Liver (tissue), 9 donors: ENCODE results near the gene INPP4B. TPM values are rescaled to one million over a fixed set of nuclear protein-coding genes. Genes with fewer than 3 reads are reported as not detected.

Source experiments
- DNase-seq: peaks from one replicate; pipeline ENCODE4 v3.0.0-alpha.2; 2017; ENCODE audit warnings: low spot score
- H3K27ac ChIP-seq, 2 donors: one replicate each; pipeline ENCODE4 v1.7.0; 2013; ENCODE audit warnings: inconsistent platforms in 2 of 2, low read length in 2 of 2, control low read depth in 1 of 2, low read depth in 1 of 2, mild to moderate bottlenecking in 1 of 2
- H3K27me3 ChIP-seq, 4 donors: one replicate each; pipeline versions ENCODE4 v1.6.1 to v1.7.0; 2013; ENCODE audit warnings: low read length in 3 of 4, inconsistent platforms in 1 of 4, mild to moderate bottlenecking in 1 of 4, moderate library complexity in 1 of 4; ENCODE audit not compliant: control insufficient read depth in 4 of 4, insufficient read depth in 4 of 4
- H3K36me3 ChIP-seq, 4 donors: one replicate each; pipeline versions ENCODE4 v1.6.1 to v1.7.0; 2013; ENCODE audit warnings: low read length in 3 of 4, mild to moderate bottlenecking in 3 of 4, low read depth in 1 of 4, moderate library complexity in 1 of 4; ENCODE audit not compliant: control insufficient read depth in 4 of 4, insufficient read depth in 3 of 4
- H3K4me1 ChIP-seq, 4 donors: one replicate each; pipeline versions ENCODE4 v1.6.1 to v1.7.0; 2013; ENCODE audit warnings: low read length in 3 of 4, mild to moderate bottlenecking in 3 of 4, moderate library complexity in 1 of 4; ENCODE audit not compliant: control insufficient read depth in 4 of 4, insufficient read depth in 4 of 4
- H3K4me3 ChIP-seq, 3 donors: one replicate each; pipeline versions ENCODE4 v1.6.1 to v1.7.0; 2013; ENCODE audit warnings: low read length in 3 of 3, control low read depth in 1 of 3, low read depth in 1 of 3, mild to moderate bottlenecking in 1 of 3
- H3K9ac ChIP-seq, 2 donors: one replicate each; pipeline ENCODE4 v1.7.0; 2013; ENCODE audit warnings: low read length in 2 of 2, mild to moderate bottlenecking in 2 of 2, moderate library complexity in 2 of 2, control low read depth in 1 of 2, low read depth in 1 of 2
- H3K9me3 ChIP-seq, 4 donors: one replicate each; pipeline versions ENCODE4 v1.6.1 to v1.7.0; 2013; ENCODE audit warnings: low read length in 3 of 4; ENCODE audit not compliant: control insufficient read depth in 4 of 4
- EGR1 ChIP-seq, 2 donors: IDR thresholded peaks; 2 replicates each; pipeline ENCODE4 v1.6.1; 2016 to 2018; ENCODE audit warnings: antibody characterized with exemption in 2 of 2, low read depth in 2 of 2
- FOXA1 ChIP-seq: IDR thresholded peaks from 2 replicates; pipeline ENCODE4 v1.6.1; 2016; ENCODE audit warnings: antibody characterized with exemption
- FOXA2 ChIP-seq: IDR thresholded peaks from 2 replicates; pipeline ENCODE4 v1.6.1; 2016; ENCODE audit warnings: antibody characterized with exemption
- HNF4G ChIP-seq: IDR thresholded peaks from 2 replicates; pipeline ENCODE4 v1.6.1; 2016; ENCODE audit warnings: antibody characterized with exemption
- JUND ChIP-seq, 2 donors: IDR thresholded peaks; 2 replicates each; pipeline ENCODE4 v1.6.1; 2016; ENCODE audit warnings: antibody characterized with exemption in 2 of 2
- NR2F2 ChIP-seq: IDR thresholded peaks from 2 replicates; pipeline ENCODE4 v1.6.1; 2016; ENCODE audit warnings: antibody characterized with exemption
- RAD21 ChIP-seq, 2 donors: IDR thresholded peaks; 2 replicates each; pipeline ENCODE4 v1.6.1; 2016; ENCODE audit warnings: antibody characterized with exemption in 2 of 2, mild to moderate bottlenecking in 2 of 2
- RXRA ChIP-seq, 2 donors: IDR thresholded peaks; 2 replicates each; pipeline ENCODE4 v1.6.1; 2017 to 2018; ENCODE audit warnings: antibody characterized with exemption in 2 of 2, mild to moderate bottlenecking in 1 of 2
- TAF1 ChIP-seq: conservative IDR thresholded peaks from 2 replicates; pipeline ENCODE4 v1.6.1; 2016; ENCODE audit warnings: antibody characterized with exemption, mild to moderate bottlenecking
- YY1 ChIP-seq: IDR thresholded peaks from 2 replicates; pipeline ENCODE4 v1.6.1; 2016; ENCODE audit warnings: antibody characterized with exemption, mild to moderate bottlenecking
- WGBS: extraction: QIAGEN DNeasy Blood & Tissue Kit; methylation state at CpG from one replicate; pipeline ENCODE4 v1.1.7; 2013; 5-methylcytosine and 5-hydroxymethylcytosine counted together
- polyA plus RNA-seq, 2 donors: library from polyadenylated mRNA; stranded (reverse) in 1 of 2; unstranded in 1 of 2; fragments of 200-250 nt in 1 of 2; fragments of >200 nt in 1 of 2; fragmentation: Nextera tagmentation in 1 of 2; extraction: Ambion mirVana in 1 of 2; gene quantifications; one replicate each; pipeline versions ENCODE4 v1.2.1 to v1.2.3, GENCODE V29; 2013 to 2015
- total RNA-seq, 2 donors: library from RNA; depleted of rRNA; stranded (reverse); fragments of >200 nt; gene quantifications; one replicate each; pipeline ENCODE4 v1.2.3, GENCODE V29; 2014
- TF ChIP-seq, protein P1 (sequence below): IDR thresholded peaks from 2 replicates; pipeline ENCODE4 v1.6.1; 2016; ENCODE audit warnings: antibody characterized with exemption, mild to moderate bottlenecking
- TF ChIP-seq, protein P2 (sequence below): IDR thresholded peaks from 2 replicates; pipeline ENCODE4 v1.6.1; 2016; ENCODE audit warnings: antibody characterized with exemption
- TF ChIP-seq, protein P3 (sequence below): IDR thresholded peaks from 2 replicates; pipeline ENCODE4 v1.6.1; 2016; ENCODE audit warnings: antibody characterized with exemption
- TF ChIP-seq, protein P4 (sequence below): fragments of 150-350 bp; IDR thresholded peaks from 2 replicates; pipeline ENCODE4 v1.5.1; 2017; ENCODE audit warnings: improper control_type of control experiment, low read depth, low read length; ENCODE audit not compliant: missing input control
- donor health status: healthy.
- donor health status: healthy.
- donor health status: healthy.
- donor health status: healthy.
- donor health status: healthy.

INPP4B gene
- total and polyA plus RNA-seq, 4 donors, result 0.43 to 2.8 (median 1.6) TPM

DNA sequence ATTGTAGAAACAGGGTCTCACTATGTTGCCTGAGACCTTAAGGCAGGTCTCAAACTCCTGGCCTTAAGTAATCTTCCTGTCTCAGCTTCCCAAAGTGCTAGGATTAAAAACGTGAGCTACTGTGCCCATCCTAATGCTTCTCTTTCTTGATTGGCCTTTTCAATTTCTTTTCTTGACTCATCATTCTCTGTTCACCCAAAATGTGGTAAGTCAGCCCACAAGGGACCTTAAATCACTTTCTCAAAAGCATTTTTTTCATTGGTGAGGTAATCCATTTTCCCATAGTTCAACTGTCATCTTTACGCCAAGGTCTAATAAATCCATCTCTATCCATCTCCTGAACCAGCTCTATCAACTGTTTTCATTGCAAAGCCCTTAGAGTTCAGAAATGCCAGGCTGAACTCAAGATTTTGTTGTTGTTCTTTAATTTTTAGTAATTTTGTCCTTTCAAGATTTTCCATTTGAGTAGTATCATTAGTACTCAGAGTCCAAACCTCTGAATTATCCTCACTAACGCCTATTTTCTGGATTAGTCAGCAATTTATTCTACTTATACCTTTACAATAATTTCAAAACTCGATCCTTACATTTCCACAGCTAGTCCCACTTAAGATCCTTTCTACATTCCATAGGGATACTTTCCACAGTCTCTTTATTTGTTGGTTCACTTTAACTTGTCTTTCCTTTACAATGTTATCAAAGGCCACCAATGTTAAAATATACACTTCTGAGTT is 681.2 kb downstream of the INPP4B start:
- Histone ChIP-seq H3K27me3 (no peaks in the 10 kb centered on the region), H3K36me3 (no peaks in the 10 kb centered on the region), H3K9me3 (no peaks in the 10 kb centered on the region), H3K4me3 (no peak overlapping the region), H3K9ac (no peak overlapping the region), H3K27ac (no peak overlapping the region), H3K4me1 (no peaks in the 10 kb centered on the region)
- 75% methylated on average over 4 of the region's 4 CpGs for WGBS
- no peak for DNase-seq
- TF ChIP-seq FOXA2 (no peak), FOXA1 (no peak), HNF4G (no peak)

DNA sequence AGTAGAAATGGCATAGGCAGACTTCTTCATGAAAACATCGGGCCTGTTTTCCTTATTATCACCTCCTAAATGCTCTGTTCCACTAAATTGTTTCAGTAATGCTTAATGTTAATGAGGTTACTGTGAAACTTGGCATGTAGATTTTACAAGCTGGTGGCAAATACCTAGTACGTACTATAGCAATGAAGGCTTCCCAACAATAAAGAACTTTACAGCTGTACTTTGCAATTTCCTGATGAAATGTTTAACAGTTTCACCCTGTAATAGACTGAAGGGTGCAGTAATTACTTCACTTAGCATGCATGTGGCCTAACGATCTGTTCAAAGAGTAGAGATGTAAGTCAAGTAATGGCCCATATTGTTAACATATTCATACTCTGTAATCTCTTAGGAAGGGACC is 685.0 kb downstream of the INPP4B start:
- Histone ChIP-seq H3K9ac (no peak overlapping the region), H3K36me3 (no peaks in the 10 kb centered on the region), H3K27me3 (peaks cover 0 to 2% (median 0%) of the 10 kb centered on the region in 4 donors), H3K4me1 (no peaks in the 10 kb centered on the region), H3K4me3 (no peak overlapping the region), H3K9me3 (no peaks in the 10 kb centered on the region), H3K27ac (no peak overlapping the region)
- TF ChIP-seq, protein P1, sequence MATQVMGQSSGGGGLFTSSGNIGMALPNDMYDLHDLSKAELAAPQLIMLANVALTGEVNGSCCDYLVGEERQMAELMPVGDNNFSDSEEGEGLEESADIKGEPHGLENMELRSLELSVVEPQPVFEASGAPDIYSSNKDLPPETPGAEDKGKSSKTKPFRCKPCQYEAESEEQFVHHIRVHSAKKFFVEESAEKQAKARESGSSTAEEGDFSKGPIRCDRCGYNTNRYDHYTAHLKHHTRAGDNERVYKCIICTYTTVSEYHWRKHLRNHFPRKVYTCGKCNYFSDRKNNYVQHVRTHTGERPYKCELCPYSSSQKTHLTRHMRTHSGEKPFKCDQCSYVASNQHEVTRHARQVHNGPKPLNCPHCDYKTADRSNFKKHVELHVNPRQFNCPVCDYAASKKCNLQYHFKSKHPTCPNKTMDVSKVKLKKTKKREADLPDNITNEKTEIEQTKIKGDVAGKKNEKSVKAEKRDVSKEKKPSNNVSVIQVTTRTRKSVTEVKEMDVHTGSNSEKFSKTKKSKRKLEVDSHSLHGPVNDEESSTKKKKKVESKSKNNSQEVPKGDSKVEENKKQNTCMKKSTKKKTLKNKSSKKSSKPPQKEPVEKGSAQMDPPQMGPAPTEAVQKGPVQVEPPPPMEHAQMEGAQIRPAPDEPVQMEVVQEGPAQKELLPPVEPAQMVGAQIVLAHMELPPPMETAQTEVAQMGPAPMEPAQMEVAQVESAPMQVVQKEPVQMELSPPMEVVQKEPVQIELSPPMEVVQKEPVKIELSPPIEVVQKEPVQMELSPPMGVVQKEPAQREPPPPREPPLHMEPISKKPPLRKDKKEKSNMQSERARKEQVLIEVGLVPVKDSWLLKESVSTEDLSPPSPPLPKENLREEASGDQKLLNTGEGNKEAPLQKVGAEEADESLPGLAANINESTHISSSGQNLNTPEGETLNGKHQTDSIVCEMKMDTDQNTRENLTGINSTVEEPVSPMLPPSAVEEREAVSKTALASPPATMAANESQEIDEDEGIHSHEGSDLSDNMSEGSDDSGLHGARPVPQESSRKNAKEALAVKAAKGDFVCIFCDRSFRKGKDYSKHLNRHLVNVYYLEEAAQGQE, result no peak
- TF ChIP-seq NR2F2, result no peak
- no peak for TF ChIP-seq JUND (IDR thresholded peaks at IDR 0.05)
- no peak for TF ChIP-seq EGR1 (IDR thresholded peaks at IDR 0.05; ENCODE audit: low read depth in 2 of 2)
- no peak for TF ChIP-seq HNF4G
- TF ChIP-seq, protein P2, sequence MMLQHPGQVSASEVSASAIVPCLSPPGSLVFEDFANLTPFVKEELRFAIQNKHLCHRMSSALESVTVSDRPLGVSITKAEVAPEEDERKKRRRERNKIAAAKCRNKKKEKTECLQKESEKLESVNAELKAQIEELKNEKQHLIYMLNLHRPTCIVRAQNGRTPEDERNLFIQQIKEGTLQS, result no peak
- TF ChIP-seq FOXA2, result no peak
- TF ChIP-seq RAD21 (IDR thresholded peaks at IDR 0.05), result no peak
- no peak for TF ChIP-seq YY1
- TF ChIP-seq, protein P3, sequence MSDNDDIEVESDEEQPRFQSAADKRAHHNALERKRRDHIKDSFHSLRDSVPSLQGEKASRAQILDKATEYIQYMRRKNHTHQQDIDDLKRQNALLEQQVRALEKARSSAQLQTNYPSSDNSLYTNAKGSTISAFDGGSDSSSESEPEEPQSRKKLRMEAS, result no peak
- TF ChIP-seq TAF1, result no peak
- no peak for TF ChIP-seq RXRA (IDR thresholded peaks at IDR 0.05)
- TF ChIP-seq, protein P4, sequence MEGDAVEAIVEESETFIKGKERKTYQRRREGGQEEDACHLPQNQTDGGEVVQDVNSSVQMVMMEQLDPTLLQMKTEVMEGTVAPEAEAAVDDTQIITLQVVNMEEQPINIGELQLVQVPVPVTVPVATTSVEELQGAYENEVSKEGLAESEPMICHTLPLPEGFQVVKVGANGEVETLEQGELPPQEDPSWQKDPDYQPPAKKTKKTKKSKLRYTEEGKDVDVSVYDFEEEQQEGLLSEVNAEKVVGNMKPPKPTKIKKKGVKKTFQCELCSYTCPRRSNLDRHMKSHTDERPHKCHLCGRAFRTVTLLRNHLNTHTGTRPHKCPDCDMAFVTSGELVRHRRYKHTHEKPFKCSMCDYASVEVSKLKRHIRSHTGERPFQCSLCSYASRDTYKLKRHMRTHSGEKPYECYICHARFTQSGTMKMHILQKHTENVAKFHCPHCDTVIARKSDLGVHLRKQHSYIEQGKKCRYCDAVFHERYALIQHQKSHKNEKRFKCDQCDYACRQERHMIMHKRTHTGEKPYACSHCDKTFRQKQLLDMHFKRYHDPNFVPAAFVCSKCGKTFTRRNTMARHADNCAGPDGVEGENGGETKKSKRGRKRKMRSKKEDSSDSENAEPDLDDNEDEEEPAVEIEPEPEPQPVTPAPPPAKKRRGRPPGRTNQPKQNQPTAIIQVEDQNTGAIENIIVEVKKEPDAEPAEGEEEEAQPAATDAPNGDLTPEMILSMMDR, result no peak
- no peak for DNase-seq
- 81% methylated on average over 3 of the region's 3 CpGs for WGBS
